ENCODE results near the gene ETS1. TPM values are rescaled to one million over a fixed set of nuclear protein-coding genes. Genes with fewer than 3 reads are reported as not detected.

The ETS1 gene
- total RNA-seq, 1 experiment from 2014 or later = 29.9 TPM

DNA sequence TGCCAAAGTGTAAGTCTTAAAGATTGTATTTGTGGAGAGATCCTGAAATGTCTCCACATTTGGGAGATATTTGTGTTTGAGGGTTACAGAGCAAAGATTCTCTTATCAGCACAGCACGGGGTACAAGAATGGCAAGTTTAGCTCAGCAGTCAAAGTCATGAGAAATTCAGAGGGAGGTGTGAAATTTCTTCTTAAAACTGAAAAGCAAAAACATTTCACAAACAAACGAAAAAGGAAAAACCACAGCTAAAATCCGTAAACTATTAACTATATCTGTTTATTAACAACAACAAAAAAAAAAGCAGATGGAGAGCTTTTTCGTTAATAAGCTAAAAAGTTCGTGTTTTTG lies 40.9 kb upstream of the ETS1 start:
- Histone ChIP-seq H3K4ac (ENCODE audit: low read depth, low read length) (no peak overlapping the region), H2AFZ (ENCODE audit: low read length) (no peak overlapping the region), H3K27ac (ENCODE audit: insufficient read length, low read depth, low read length) (no peak overlapping the region), H3K4me1 (ENCODE audit: insufficient read depth, low read length) (peaks cover 2% of the 10 kb centered on the region; the same call in 1 of the 2 replicates), H3K79me1 (ENCODE audit: insufficient read depth, low read depth, low read length, poor library complexity, severe bottlenecking) (no peaks in the 10 kb centered on the region), H3K79me2 (ENCODE audit: insufficient read depth, low read length) (no peaks in the 10 kb centered on the region), H3K9me3 (ENCODE audit: control insufficient read depth, low read depth, low read length) (no peaks in the 10 kb centered on the region), H3K27me3 (ENCODE audit: insufficient read depth, low read length) (no peaks in the 10 kb centered on the region), H3K9ac (ENCODE audit: extremely low read depth, insufficient read length, low read length) (no peak overlapping the region), H4K20me1 (ENCODE audit: control insufficient read depth, insufficient read depth, insufficient read length) (no peaks in the 10 kb centered on the region), H2BK15ac (ENCODE audit: low read depth, low read length) (no peak overlapping the region), H4K5ac (ENCODE audit: insufficient read length, low read depth, low read length) (no peak overlapping the region), H3K18ac (ENCODE audit: insufficient read length, low read depth, low read length) (no peak overlapping the region), H2AK5ac (ENCODE audit: insufficient read length, low read length) (no peak overlapping the region), H3K14ac (ENCODE audit: insufficient read depth, low read length) (no peak overlapping the region), H3T11ph (ENCODE audit: low read length) (no peak overlapping the region), H4K91ac (ENCODE audit: insufficient read length, low read depth, low read length) (no peak overlapping the region), H2BK12ac (ENCODE audit: insufficient read length, low read depth, low read length) (no peak overlapping the region), H3K56ac (ENCODE audit: insufficient read length, low read depth, low read length) (no peak overlapping the region), H2BK120ac (ENCODE audit: low read depth, low read length, poor library complexity, severe bottlenecking) (no peak overlapping the region), H3K23me2 (ENCODE audit: insufficient read length, low read depth, low read length, poor library complexity, severe bottlenecking) (no peaks in the 10 kb centered on the region), H4K8ac (replicated peaks; ENCODE audit: insufficient read length, low read depth, low read length) (no peak overlapping the region), H3K4me2 (ENCODE audit: insufficient read depth, insufficient read length, low read length) (no peak overlapping the region), H2BK5ac (ENCODE audit: insufficient read length, low read length) (no peak overlapping the region), H3K23ac (ENCODE audit: insufficient read length, low read depth, low read length) (no peak overlapping the region), H2BK20ac (ENCODE audit: low read depth, low read length, poor library complexity, severe bottlenecking) (no peak overlapping the region)
- Mint-ChIP-seq H3K4me3 (no peak overlapping the region), H3K36me3 (ENCODE audit: insufficient read depth in 1 of 3, low read depth in 3 of 3) (no peaks in the 10 kb centered on the region; a peak in 1 of 7 replicates), H3K27me3 (ENCODE audit: low read depth) (peaks cover 13% of the 10 kb centered on the region), H3K4me1 (peaks cover 17 to 39% of the 10 kb centered on the region in 2 experiments), H3K27ac (no peak overlapping the region), H3K9me3 (no peaks in the 10 kb centered on the region)
- no CpG with 5 or more reads among the region's 5 CpGs for WGBS (ENCODE audit: extremely low coverage, insufficient read length, low lambda C conversion rate)
- no peak for TF ChIP-seq CTCF (conservative IDR thresholded peaks at IDR 0.05)
- DNase-seq = no peak

All from H9 (cell line).